HG02642 (cell line): ENCODE results near the gene B4GALT1.
"Not testable (repeated sequence)": the region's sequence is repeated elsewhere in the genome, so short reads cannot be mapped to it uniquely, and the experiment has no call there.

Source experiments
- ATAC-seq: cut with Tn5 transposase; IDR thresholded peaks from one replicate; pipeline ENCODE4 v1.9.1; 2021; ENCODE audit warnings: mild to moderate bottlenecking; ENCODE audit not compliant: unreplicated experiment, poor library complexity

Gene B4GALT1

DNA sequence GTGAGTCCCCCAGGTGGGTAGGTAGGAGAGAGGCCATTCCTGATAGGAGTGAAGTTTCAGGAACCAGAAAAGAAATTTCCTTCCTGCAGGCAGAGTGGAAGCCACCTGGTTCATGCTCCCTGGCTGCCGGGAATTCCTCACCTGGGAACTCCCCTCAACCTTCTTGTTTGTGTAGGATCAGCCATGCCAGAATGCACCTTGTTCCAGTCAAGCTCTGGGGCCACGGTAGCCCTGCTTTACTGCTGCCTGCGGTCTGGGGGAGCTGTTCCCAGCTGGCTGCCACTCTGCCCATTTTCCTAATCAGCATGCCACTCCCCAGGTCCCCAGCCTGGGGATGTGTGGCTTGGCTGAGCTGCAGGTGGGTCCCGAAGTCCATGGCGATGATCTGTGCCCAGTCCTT is 18.7 kb upstream of the B4GALT1 start:
- ATAC-seq = no peak

DNA sequence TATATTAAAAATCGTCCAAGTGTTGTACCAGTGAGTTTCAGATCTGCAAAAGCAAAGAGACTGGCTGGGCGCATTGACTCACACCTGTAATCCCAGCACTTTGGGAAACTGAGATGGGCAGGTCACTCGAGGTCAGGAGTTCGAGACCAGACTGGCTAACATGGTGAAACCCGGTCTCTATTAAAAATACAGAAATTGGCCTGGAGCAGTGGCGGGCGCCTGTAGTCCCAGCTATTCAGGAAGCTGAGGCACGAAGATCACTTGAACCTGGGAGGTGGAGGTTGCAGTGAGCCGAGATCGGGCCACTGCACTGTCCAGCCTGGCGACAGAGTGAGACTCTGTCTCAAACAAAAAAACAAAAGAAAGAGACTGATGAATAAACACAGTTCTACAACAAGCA is 18.3 kb upstream of the B4GALT1 start:
- no peak for ATAC-seq

DNA sequence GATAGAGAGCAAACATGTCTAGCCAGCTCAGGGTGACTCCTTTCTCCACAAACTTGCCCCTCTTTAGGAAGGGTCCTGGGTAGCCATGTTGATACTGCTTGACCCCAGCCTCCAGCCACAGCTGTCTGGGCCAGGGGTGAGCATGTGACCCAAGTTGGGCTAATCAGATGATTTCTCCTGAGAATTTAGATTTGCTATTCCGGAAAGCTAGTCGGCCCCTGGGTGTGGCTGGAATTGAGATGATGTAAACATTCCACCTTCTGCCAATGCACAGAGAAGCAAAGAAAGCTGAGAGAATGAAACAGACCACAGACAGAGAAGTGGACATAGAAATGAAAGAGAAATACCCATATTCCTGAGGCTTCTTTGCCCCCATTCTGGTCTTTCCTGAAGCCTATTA is 17.8 kb upstream of the B4GALT1 start:
- no peak for ATAC-seq

DNA sequence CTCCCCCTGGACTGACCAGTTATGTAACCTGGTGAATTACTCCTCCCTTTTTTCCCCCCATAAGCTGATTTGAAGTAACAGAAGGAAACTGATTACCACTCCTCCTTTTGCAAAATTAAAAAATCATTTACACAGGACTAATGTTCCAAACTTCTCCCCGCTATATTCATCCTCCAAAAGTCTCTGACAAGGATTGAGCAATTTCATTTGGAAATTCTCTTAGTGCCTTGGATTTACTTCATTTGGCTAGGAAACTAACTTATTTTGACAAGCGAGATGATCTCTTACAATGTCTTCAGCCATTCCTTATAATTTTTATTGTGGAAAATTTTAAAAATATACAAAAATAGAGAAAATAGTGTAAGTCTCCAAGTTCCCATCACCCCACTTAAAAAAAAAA is 15.4 kb upstream of the B4GALT1 start:
- ATAC-seq = no peak

DNA sequence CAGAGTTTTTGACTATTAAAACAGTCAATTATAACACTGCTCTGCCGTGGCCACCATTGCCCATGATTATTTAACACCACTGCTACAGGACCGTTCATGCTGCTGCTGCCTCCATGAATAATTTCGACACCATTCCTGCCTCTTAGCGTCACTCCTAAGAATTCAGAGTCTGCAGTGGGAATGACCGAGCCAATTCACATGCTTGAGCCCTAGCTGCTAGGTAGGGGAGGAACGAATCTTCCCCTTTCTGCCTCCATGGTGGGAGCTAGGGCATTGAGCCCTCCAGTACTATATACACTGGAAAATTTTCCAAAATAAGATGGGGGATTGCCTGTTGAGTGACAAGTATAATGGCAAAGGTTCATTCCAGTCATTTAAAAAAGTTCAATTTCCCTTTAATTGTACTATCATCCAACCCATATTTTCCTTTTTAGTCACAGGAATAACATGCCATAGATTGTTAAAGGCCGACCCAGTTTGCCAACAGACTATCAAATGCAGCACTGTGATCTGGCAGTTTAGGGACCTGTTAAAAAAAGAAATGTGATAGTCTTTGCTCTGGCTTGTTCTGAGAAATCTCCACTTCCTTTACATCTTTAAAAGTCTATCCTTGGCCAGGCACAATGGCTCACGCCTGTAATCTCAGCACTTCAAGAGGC is 13.5 kb upstream of the B4GALT1 start:
- ATAC-seq = no peak

DNA sequence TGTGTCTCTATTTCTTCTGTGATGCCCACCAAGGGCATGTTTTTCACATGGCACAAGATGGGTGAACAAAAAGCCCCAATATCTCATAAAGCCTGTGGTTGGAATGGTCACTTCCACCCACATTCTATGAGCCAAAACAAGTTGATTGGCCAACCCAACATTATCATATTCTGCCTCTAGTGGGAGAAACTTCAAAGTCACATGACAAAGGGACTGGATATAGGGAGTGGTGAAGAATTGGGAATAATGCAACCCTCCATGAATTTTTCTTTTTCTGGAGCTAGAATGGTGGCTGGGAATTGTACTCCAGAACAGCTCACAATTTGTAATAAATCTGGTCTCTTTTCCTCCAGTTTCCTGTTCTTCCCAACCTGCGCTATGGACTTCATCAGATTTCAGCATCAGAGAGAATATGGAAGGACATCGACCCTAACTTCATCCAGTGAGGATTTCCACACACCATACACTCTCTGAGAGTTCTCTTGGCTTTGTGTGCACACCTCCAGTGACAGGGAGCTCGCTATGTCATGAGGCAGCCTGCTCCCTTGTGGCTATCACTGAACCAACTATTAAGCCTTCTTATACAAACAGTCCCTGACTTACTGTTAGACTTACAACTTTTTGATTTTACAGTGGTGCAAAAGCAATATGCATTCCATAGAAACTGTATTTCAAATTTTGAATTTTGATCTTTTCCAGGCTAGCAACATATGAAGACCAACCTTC is 12.0 kb upstream of the B4GALT1 start:
- ATAC-seq = no peak

DNA sequence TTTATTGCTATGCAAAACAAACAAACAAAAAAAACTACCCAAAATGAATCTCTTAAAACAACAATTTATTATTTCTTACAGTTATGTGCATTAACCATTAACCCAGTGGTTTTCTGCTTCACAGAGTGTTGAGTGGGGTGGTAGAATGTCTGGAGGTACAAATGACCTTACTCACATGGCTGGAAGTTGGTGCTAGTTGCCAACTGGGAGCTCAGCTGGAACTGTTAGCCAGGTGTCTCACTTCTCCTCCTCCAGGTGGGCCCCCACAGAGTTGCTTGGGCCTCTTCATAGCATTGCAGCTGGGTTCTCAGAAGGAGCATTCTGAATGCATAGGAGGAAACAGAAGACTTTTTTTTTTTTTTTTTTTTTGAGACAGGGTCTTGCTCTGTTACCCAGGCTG is 10.5 kb upstream of the B4GALT1 start:
- peak; percentile 84 for ATAC-seq

DNA sequence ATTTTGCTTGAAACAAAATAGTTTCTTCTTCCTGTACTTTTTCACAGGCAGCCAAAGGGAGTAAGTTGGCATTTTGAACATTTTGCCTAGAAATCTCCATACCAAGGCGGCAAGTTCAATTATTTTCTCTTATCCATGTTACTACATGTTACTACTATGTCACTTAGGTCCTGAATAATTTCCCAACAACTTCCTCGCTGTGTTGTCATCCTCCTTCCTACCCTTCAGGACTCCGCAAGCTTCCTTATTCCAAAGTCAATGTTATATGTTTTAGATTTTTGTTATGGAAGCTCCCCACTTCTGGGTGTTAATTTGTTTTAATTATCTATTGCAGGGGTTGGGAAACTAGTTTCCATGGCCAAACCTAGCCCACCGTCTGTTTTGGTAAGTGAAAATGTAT is 9.9 kb upstream of the B4GALT1 start:
- ATAC-seq = no peak

DNA sequence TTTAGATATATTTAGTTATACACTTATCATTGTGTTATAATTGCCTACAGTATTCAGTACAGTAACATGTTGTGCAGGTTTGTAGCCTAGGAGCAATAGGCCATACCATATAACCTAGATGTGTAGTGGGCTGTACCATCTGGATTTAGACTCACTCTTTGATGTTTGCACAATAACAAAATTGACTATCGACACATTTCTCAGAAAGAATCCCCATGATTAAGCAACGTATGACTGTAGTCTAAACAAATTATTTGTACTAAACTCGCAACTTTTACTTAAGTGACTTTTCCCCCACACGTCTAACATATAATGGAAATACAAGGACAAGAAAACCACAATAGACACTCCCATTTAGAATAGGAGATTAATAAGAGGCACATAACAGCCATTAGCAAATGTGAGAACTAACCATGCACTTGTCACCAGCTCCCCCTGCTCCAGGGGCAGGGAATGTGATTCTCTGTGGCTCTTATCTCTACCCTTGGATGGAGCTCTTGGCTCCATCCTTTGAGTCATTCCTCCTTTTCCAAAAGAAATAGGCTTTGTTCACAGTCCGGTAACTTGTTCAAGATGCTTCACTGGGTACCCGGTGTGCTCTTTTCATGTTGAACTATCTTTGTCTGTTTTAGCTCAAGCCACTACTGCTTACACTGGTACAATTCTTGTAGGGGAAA is 8.7 kb upstream of the B4GALT1 start:
- no peak for ATAC-seq

DNA sequence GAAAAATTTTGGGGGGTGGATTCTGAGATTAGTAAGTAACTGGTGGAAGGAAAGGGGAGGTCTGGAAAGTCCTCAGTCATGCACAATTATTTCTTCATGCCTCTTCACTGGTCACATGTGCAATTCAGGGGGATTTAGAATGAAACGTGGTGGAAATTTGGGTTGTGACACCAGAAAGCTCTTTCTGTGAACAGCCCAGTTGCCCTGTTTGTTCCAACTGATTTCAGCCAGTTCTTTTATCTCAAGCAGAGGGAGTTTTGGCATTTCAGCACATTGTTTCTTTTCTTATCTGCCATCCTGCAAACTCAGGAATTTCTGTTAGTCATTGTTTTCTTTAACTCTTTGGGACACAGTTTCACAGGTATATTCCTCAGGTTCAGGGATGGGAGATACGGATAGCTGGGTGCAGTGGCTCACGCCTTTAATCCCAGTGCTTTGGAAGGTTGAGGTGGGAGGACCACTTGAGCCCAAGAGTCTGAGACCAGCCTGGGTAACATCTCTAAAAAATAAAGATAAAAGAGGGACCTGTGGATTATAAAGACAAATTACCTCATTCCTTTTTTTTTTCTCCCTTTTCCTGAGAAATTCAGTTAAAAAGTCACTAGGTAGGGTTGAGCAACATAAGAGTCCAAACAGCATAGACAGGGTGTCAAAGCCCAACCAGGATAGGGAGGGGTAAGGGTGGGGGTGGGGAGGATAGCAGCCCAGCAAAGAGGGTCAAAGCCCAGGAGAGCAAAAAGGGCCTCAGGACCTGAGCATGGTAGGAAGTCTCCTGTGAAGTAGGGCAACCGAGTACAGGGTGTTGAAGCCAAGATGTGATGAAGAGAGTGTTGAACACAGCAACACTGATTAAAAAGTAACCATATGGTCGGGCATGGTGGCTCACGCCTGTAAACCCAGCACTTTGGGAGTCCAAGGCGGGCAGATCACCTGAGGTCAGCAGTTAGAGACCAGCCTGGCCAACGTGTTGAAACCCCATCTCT is 5.4 kb upstream of the B4GALT1 start:
- ATAC-seq = no peak

DNA sequence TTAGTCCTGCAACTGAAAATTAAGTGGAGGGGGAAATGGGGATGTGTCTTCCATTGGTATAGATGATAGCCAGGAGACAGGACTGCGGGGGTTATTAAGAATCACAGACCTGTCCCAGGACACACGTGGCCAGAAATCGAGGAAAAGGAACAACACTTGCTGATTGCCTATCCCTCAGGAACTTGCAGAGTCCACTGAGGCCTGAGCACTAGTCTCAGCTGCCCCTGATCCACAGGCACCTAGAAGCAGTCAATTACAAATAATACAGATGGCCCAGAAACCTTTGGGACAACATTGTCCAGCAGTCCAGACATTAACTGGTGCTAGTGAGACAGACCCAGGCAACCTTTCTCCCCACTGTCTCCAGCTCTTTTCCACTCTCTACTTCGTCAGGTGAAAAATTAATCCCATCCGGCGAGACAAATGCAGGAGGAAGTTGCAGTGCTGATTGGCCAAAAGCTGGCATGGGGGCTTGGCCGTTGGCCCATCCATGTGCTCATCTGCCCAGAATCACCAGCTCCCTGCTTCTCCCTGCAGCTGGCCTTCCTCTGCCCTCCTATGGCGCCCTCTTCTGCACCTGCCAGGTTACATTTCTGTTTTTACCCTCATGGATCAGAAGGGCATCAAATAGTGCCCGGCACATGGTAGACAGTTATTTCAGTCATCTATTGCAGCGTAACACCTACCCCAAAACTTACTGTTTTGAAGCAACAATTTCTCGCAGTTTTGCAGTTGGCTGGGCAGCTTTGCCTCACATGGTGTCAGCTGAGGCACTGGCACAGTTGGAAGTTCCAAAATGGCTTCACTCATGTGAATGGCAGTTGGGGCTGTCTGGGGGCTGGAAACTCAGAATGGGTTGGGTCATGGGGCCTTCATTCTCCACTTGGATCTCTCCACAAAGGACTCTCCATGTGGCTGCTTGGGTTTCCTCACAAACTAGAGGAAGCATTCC is 3.6 kb upstream of the B4GALT1 start:
- no peak for ATAC-seq

DNA sequence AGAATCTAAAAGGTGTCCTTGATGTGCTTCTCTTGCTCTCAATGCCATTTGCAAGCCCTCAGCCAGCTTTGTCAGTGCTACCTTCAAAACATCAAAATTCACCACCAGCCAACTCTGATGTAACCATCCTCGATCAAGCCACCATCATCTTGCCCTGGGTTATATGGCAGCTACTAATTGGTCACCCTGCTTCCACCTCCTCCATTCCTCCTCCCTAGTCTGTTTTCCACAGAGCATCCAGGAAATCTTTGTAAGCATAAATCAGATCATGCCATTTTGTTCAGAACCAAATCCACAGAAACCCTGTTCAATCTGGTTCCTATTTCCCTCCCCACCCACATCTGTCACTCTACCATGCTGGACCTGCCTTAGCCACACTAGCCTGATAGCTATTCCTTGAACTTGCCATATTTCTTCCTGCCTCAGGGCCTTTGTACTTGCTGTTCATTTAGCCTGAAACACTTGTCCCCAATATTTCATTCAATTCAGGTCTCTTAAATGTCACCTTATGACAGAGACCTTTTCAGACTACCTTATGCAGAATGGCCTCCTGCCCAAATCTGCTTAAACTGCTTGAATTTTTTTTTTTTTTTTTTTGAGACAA is 1.9 kb upstream of the B4GALT1 start:
- ATAC-seq = no peak

DNA sequence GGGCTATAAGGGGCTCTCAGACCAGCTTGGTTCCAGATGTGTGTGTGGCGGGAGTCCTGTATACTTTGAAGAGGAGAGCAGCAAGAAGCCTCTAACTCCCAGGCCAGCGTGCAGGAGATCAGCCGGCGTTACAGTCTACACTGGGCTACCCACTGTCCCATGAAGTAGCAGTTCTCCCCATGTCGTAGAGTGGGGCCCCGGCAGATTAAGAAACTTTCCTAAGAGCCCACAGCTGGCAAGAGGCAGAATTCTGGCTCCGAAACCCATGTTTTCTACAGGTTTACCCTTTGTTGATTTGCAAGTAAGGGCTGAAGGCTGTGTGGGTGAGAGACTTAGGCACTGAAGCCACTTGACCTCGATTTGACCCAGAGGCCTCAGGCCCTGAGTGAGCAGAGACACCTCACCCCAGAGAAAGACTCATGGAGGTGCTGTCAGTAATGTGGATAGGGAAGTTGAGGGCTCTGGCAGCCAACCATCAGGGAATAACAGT is 881 bp upstream of the B4GALT1 start:
- ATAC-seq = peak; percentile 1

DNA sequence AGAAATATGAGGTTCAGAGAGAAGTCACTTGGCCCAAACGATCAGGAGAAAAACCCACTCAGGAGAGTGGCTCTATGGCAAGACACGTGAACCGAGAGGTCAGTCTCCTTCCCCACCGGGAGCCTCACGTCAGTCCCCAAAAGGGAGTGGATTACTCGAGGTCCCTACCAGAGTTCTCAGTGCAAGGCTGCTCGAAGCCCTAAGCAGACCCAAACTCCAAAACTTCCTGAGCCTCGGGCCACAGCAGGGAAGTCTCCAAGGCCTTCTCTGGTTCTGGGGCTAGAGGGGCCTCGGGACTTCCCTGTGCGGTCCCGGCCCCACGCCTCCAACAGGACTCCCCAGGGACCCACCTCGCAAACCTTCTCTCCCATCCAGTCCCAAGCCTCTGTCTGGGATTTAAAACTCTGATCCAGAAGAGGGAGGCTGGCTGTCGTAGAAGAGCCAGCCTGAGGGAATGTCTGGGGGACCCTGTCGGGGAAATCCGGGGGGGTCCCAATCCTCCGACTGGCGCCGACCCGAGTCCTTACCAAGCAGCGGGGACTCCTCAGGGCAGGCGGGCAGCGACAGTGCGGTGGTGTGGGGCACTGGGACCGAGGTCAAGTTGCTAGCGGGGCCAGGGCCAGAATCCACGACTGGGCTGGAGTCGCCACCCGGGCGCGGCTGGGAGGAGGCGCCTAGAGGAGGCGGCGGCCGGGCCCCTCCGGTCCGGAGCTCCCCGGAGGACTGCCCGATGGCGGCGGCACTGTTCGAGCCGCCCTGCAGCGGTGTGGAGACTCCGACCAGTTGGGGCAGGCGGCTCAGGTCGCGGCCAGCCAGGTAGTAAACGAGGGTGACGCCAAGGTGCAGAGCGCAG is 679 bp downstream of the B4GALT1 start:
- ATAC-seq = peak; percentile 10

DNA sequence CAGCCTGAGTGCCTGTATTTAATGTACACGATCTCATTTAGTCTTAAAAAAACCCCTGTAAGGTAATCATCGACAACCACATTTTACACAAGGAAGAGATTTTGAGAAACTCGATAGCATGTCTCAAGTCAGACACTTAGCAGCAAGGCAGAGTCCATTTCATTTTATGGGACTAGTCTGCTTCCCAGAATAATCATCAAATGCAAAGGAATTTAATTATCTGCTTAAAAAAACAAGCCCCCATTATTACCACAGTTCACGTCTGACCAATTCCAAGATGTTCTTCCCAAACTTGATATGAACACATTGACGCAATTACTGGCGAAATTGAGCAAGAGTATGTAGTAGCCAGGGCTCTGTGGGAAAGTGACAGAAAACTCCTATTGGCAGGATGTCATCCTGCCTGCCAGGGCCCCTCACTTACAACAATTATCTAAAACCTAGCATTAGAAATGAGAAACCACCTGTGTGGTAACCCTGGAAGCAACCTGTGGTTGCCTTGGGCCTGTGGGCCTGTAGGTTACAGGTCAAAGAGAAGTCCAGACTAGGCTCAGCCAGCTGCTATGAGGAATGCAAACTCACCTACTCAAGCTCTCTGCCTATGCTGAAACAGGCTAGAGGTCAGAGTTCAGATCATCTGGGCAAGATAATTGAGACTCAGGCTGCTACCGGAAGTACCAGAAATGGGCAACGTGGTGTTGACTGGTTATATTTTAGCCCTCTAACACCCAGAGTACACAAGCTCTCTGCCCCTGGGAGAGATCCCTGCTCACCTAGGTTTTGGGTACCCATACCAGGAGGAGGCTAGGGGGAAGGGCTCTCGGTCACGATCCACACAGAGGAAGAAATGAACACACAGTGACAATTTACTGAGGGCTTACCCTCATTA is 1.6 kb downstream of the B4GALT1 start:
- ATAC-seq = no peak

DNA sequence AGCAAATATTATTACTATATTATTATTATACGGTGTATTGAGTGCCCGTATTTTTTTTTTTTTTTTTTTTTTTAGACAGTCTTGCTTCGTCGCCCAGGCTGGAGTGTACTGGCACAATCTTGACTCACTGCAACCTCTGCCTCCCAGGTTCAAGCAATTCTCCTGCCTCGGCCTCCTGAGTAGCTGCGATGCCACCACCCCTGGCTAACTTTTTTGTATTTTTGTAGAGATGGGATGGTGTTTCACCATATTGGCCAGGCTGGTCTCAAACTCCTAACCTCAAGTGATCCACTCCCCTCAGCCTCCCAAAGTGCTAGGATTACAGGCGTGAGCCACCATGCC is 2.2 kb downstream of the B4GALT1 start:
- ATAC-seq = not testable (repeated sequence)
